ENCODE results near the gene POLD3.

POLD3 gene

GRCh38 chr11:74691755-74692154 lies 99.4 kb downstream of the POLD3 start:
- no peak for DNase-seq (ENCODE audit: low read depth in 2 of 2)
